ENCODE measurements around the gene AMZ2. TPM values are rescaled to one million over a fixed set of nuclear protein-coding genes. Genes with fewer than 3 reads are reported as not detected.

Gene AMZ2
- total RNA-seq, 1 donor from 2014 or later: 50.5 TPM

DNA sequence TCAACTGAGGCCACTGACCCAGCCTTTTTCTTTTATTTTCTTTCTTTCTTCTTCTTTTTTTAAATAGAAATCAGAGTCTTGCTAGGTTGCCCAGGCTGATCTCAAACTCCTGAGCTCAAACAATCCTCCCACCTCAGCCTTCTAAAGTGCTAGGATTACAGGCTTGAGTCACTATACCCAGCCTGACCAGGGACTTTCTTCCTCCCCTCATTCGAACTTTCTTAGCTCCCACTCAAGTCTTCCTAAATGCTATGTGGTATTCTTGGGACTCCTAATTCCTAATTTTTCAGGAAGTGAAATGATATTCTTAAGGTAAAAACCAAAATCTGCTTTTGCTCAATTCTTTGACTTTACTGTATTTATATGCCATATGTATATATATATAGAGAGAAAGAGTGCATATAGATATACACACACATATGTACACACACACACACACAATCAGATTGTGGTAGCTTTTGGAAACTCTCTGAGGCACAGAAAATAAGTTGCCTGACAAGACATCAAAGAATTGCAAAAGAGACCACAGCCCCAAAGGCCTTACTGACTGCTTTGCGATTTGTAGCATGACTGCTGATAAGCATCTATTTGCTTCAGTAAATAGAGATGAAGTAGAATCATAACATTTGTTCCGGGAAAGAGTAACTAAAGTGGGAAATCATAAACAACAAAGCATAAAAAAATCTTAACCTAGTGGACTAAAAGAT lies 9.5 kb upstream of the AMZ2 start:
- peaks cover 4% of the 10 kb centered on the region for H3K4me1 ChIP-seq
- intact Hi-C loops (cut with DNase I): no loop called here
- DNase-seq: no peak
- no peaks in the 10 kb centered on the region for H3K9me3 ChIP-seq
- H3K4me3 ChIP-seq: no peak overlapping the region
- no peaks in the 10 kb centered on the region for H3K27me3 ChIP-seq
- H3K36me3 ChIP-seq: no peaks in the 10 kb centered on the region
- peak overlapping the region; percentile 87 for H3K27ac ChIP-seq
- TF ChIP-seq, protein P1, sequence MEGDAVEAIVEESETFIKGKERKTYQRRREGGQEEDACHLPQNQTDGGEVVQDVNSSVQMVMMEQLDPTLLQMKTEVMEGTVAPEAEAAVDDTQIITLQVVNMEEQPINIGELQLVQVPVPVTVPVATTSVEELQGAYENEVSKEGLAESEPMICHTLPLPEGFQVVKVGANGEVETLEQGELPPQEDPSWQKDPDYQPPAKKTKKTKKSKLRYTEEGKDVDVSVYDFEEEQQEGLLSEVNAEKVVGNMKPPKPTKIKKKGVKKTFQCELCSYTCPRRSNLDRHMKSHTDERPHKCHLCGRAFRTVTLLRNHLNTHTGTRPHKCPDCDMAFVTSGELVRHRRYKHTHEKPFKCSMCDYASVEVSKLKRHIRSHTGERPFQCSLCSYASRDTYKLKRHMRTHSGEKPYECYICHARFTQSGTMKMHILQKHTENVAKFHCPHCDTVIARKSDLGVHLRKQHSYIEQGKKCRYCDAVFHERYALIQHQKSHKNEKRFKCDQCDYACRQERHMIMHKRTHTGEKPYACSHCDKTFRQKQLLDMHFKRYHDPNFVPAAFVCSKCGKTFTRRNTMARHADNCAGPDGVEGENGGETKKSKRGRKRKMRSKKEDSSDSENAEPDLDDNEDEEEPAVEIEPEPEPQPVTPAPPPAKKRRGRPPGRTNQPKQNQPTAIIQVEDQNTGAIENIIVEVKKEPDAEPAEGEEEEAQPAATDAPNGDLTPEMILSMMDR (IDR thresholded peaks at IDR 0.05): no peak
- no peak for ATAC-seq

DNA sequence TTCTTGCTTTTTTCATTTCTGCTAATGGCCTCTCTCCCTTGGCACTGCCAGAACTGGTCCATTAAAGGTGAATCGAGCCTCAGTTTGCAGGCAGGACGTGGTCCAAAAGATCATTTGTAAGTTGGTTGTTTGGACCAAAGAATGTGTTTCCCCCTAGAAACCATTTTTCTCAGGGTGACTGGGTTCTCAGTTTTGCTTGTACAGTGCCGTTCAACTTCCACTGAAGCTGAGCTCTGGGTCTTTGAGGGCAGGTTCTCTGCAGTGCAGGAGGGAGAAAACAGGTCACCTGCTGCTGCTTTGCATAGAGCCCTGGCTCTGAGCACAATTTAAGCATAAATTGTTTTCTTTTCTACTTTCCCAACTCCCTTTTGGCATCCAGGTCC lies 9.0 kb upstream of the AMZ2 start:
- ATAC-seq (no peak), DNase-seq (no peak)
- no peak overlapping the region for H3K4me3 ChIP-seq
- H3K27me3 ChIP-seq: no peaks in the 10 kb centered on the region
- H3K4me1 ChIP-seq: peaks cover 4% of the 10 kb centered on the region
- intact Hi-C loops (cut with DNase I): no loop called here
- H3K36me3 ChIP-seq: no peaks in the 10 kb centered on the region
- no peaks in the 10 kb centered on the region for H3K9me3 ChIP-seq
- H3K27ac ChIP-seq: peak overlapping the region; percentile 87
- TF ChIP-seq, protein P1 (IDR thresholded peaks at IDR 0.05): no peak

DNA sequence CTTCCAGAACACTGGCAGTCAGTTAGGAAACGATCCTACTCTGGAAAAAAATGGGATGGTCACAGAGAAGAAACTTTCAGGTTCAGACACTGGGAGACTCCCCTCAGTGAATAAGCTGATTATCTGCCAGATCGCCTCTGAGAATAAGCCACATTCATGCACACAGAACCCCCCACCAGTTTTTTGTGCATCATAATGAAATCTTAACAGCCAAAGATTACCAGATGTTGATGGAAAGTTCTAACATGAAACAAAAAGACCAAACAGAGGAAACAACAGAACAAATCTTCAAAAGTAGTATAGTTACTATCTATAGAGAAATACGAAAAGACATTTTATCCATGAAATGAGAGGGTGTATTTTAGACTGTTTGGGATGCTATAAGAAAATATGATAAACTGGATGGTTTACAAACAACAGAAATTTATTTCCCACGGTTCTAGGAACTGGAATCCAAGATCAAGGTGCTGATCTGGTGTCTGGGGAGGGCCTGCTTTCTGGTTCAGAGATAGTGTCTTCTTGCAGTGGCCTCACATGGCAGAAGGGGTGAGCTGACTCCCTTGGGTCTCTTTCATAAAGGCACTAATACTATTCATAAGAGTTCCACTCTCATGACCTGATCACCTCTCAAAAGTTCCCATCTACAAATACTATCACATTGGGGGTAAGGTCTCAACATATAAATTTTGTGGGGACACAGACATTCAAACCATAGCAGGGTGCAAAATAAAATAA lies 8.0 kb upstream of the AMZ2 start:
- Histone ChIP-seq H3K4me3 (no peak overlapping the region), H3K36me3 (no peaks in the 10 kb centered on the region), H3K9me3 (no peaks in the 10 kb centered on the region), H3K27ac (peak overlapping the region; percentile 87), H3K4me1 (peaks cover 1% of the 10 kb centered on the region), H3K27me3 (no peaks in the 10 kb centered on the region)
- intact Hi-C loops (cut with DNase I): no loop called here
- ATAC-seq: no peak
- TF ChIP-seq, protein P1 (IDR thresholded peaks at IDR 0.05): no peak
- DNase-seq: no peak

DNA sequence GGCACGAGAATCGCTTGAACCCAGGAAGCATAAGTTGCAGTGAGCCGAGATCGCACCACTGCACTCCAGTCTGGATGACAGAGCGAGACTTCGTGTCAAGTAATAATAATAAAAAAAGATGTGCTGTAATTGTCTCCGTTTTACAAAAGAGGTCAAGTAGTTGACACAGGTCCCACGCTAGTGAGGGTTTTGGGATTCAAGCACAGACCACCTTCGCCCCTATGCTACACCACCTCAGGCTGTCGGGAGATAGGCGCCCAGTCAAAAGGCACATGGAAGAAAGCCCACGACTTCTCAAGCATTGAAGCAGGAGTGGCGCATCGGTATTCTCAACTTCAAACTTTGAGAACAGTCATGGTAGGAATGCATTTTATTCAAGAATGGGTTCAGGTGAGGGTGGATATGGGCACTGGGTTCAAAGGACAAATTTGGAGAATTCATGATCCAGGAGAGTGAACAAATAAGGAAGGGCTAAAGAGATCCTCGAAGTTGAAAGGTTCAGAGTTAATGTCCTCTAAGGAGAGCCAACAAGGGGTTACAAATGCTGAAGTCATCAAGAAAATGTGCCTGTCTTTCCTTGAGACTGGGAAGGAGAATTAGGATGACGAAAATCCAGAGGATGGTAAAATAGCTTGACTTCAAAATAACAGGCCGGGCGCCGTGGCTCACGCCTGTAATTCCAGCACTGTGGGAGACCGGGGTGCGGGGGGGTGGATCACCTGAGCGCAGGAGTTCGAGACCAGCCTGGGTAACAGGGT lies 1.4 kb upstream of the AMZ2 start:
- DNase-seq: no peak
- peak overlapping the region; percentile 88 for H3K4me3 ChIP-seq
- peaks cover 8% of the 10 kb centered on the region for H3K36me3 ChIP-seq
- intact Hi-C loops (cut with DNase I): no loop called here
- TF ChIP-seq, protein P1 (IDR thresholded peaks at IDR 0.05): no peak
- no peaks in the 10 kb centered on the region for H3K9me3 ChIP-seq
- H3K27me3 ChIP-seq: no peaks in the 10 kb centered on the region
- ATAC-seq: no peak
- H3K27ac ChIP-seq: no peak overlapping the region
- H3K4me1 ChIP-seq: peaks cover 14% of the 10 kb centered on the region

DNA sequence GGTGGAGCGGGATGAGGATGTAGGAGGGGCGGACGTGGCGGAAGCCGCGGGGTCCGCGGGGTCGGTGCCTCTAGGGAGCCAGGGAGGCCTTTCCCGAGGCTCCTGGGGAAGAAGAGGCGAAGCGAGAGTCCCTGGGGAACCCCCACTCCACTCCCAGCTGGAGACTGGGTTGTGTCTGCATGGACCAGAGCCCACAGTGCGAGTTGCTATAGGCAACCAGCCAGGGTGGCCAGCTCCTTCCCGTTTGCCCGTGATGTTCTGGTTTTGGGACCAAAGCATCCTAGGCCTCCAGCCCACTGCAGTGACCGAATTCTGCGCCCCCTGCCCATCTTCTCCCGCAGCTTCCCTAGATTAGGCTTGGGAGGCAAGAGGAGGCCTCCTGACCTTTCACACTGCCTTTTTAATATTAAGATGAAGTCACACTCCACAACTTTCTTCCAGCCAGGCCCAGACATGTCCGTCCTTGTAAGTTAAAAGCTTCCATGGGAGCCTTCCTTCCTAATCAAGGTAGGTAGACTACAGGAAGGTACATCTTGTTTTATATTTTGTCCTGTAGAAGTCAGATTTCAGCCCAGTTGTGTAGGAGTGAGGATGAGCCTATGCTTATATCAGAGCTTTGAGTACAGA lies 469 bp downstream of the AMZ2 start:
- intact Hi-C loops (cut with DNase I): no loop called here
- DNase-seq: no peak
- peak overlapping the region; percentile 88 for H3K4me3 ChIP-seq

More for the DNA sequence above, 469 bp downstream of the AMZ2 start:
- peaks cover 14% of the 10 kb centered on the region for H3K4me1 ChIP-seq
- peak; percentile 66 for ATAC-seq
- TF ChIP-seq, protein P1 (IDR thresholded peaks at IDR 0.05): no peak
- no peaks in the 10 kb centered on the region for H3K9me3 ChIP-seq
- H3K27me3 ChIP-seq: no peaks in the 10 kb centered on the region
- H3K27ac ChIP-seq: peak overlapping the region; percentile 98
- peaks cover 19% of the 10 kb centered on the region for H3K36me3 ChIP-seq
